ENCODE measurements around the gene TRDMT1.
"Not testable (repeated sequence)": the region's sequence is repeated elsewhere in the genome, so short reads cannot be mapped to it uniquely, and the experiment has no call there.

TRDMT1 gene

DNA sequence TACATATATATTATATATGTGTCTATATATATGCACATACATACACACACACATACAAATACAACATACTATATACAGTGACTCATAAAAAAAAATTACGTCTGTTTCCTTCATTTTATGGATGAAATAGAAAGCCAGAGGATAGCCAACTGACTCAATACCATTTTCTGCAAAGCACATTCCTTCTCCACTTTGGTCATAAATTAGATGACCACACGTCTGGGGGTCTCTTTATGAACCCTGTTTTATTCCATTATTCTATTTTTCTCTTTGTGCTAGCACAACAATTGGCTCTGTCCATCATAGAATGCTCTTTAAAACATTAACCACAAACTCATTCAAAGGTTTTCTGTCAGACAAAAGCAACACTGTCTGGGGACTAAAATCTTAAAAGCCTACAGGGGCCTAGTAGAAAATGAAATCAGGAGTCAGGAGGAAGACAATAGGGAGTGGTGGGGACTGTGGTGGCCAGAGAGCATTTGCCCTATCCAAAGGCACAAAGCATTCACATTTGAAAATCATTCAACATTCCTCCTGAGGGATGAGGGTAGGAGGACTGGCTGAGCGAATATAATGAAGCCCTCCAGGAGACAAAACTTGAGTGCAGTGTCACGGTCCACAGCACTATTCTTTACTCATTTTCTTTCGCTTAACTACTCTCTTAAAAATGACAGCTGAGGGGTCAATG lies 76.1 kb downstream of the TRDMT1 start:
- Histone ChIP-seq H3K36me3 (ENCODE audit: control insufficient read depth, insufficient read depth, low read length) (no peaks in the 10 kb centered on the region), H3K4me3 (ENCODE audit: insufficient read depth, low read depth, low read length, poor library complexity, severe bottlenecking) (no peak overlapping the region), H3K27ac (ENCODE audit: insufficient read depth, low read length, poor library complexity, severe bottlenecking) (no peak overlapping the region), H3K27me3 (replicated peaks; ENCODE audit: control insufficient read depth, insufficient read depth, low read length, poor library complexity, severe bottlenecking) (no peaks in the 10 kb centered on the region), H3K9me3 (ENCODE audit: control insufficient read depth, low read length) (no peaks in the 10 kb centered on the region), H3K4me1 (ENCODE audit: control insufficient read depth, insufficient read depth, low read length, poor library complexity, severe bottlenecking) (no peaks in the 10 kb centered on the region)
- no peak for DNase-seq

DNA sequence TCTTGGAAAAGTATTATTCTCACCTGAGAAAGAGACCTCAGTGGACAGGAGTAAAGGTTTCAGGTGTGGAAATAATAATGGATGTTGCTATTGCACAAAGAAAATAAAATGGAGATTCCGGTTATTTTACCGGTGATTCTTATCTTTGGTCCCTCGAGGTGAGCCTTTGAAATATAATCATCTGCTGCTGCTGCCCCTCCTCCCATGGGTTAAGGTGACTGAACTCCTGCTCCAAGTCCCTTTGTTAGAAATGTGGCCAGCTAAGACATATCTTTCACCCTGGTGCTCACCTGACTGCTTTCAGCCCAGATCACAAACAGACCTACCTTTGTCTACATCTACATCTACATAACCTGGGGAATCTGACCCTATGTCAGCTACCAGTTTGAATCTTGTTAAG lies 77.5 kb downstream of the TRDMT1 start:
- no peaks in the 10 kb centered on the region for H3K36me3 ChIP-seq (ENCODE audit: control insufficient read depth, insufficient read depth, low read length)
- no peak overlapping the region for H3K27ac ChIP-seq (ENCODE audit: insufficient read depth, low read length, poor library complexity, severe bottlenecking)
- H3K4me3 ChIP-seq (ENCODE audit: insufficient read depth, low read depth, low read length, poor library complexity, severe bottlenecking) = no peak overlapping the region
- no peaks in the 10 kb centered on the region for H3K9me3 ChIP-seq (ENCODE audit: control insufficient read depth, low read length)
- H3K4me1 ChIP-seq (ENCODE audit: control insufficient read depth, insufficient read depth, low read length, poor library complexity, severe bottlenecking) = no peaks in the 10 kb centered on the region
- no peak for DNase-seq
- no peaks in the 10 kb centered on the region for H3K27me3 ChIP-seq (replicated peaks; ENCODE audit: control insufficient read depth, insufficient read depth, low read length, poor library complexity, severe bottlenecking)

DNA sequence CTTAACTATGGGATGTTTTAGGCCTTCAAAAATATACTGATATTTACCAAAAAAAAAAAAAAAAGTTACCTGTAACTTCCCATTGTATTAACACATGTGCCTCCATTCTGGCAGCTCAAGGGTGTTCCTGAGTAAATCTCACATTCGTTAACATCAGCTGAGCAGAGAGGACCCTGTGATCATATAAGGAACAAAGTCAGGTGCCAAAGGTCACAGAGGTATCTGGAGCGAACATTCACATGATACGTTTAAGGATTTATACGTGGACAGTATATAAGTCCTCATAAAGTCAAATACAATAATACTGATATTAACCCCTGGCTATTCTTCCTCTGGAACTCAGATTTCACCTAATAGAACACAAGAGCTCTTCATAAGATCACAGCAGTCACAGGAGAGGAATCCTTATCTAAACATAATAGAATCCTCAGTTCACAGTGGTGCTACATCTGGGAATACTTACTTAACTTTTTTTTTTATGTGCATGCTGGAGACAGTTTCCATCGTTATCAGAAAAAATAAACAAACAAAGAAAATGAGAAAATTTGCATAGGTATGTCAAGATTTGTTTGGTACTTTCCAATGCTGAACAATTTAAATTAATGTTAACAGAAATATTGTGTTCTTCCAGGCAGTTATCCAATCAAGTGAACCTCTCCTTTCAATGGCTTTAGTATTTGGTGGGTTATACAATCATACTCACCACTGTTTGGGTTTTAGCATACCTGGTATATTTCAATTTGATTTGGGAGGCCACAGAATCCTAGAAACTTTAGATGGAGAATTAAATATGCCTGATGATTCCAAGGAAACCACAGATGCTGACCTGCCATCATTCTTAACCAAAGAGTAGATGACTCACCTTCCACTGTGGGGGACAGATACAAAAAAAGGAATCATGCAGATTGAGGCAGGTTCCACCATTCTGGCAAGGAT lies 78.5 kb downstream of the TRDMT1 start:
- Histone ChIP-seq H3K27ac (ENCODE audit: insufficient read depth, low read length, poor library complexity, severe bottlenecking) (no peak overlapping the region), H3K36me3 (ENCODE audit: control insufficient read depth, insufficient read depth, low read length) (no peaks in the 10 kb centered on the region)
- no peak for DNase-seq

DNA sequence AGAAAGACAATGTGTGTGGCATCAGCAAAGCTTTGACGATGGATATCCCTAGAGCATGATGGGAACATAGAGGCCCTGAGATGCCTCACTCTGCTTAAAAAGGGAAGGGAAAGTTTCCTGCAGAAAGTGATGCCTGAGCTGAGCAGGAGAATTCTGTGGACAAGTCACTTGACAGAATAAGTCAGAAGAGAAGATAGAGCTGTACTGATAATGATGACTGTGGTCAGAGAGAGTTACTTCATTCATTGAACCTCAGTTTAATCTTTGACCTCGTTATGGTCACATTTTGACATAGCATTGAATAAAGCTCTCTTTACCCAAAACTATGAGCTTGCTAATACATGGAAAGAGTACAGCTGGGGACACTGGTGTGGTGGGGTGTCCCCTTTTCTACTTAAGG lies 79.4 kb downstream of the TRDMT1 start:
- Histone ChIP-seq H3K9me3 (ENCODE audit: control insufficient read depth, low read length) (no peaks in the 10 kb centered on the region), H3K27ac (ENCODE audit: insufficient read depth, low read length, poor library complexity, severe bottlenecking) (no peak overlapping the region), H3K4me1 (ENCODE audit: control insufficient read depth, insufficient read depth, low read length, poor library complexity, severe bottlenecking) (no peaks in the 10 kb centered on the region), H3K4me3 (ENCODE audit: insufficient read depth, low read depth, low read length, poor library complexity, severe bottlenecking) (no peak overlapping the region), H3K36me3 (ENCODE audit: control insufficient read depth, insufficient read depth, low read length) (no peaks in the 10 kb centered on the region), H3K27me3 (replicated peaks; ENCODE audit: control insufficient read depth, insufficient read depth, low read length, poor library complexity, severe bottlenecking) (no peaks in the 10 kb centered on the region)
- no peak for DNase-seq

More for the DNA sequence above, 78.5 kb downstream of the TRDMT1 start:
- H3K27me3 ChIP-seq (replicated peaks; ENCODE audit: control insufficient read depth, insufficient read depth, low read length, poor library complexity, severe bottlenecking) = no peaks in the 10 kb centered on the region
- no peaks in the 10 kb centered on the region for H3K9me3 ChIP-seq (ENCODE audit: control insufficient read depth, low read length)
- H3K4me1 ChIP-seq (ENCODE audit: control insufficient read depth, insufficient read depth, low read length, poor library complexity, severe bottlenecking) = no peaks in the 10 kb centered on the region
- H3K4me3 ChIP-seq (ENCODE audit: insufficient read depth, low read depth, low read length, poor library complexity, severe bottlenecking) = no peak overlapping the region

DNA sequence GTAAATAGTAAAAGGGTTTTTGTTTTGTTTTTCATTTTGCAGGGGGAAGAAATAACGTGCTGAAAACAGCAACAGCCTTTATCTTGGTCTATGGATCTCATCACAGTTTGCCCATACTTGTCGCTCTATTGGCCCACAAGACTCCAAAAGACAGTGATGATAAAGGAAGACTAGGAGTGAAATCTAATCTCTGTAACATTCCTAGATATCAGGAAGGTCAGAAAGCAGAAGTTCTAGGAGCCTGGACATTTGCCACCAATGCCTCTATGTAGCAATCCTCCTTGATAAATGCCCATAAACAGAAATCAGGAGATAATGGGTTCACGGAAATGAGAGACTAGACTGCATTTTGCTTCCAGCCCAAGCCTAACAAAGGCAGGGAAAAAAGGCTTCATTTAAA lies 80.8 kb downstream of the TRDMT1 start:
- no peaks in the 10 kb centered on the region for H3K4me1 ChIP-seq (ENCODE audit: control insufficient read depth, insufficient read depth, low read length, poor library complexity, severe bottlenecking)

DNA sequence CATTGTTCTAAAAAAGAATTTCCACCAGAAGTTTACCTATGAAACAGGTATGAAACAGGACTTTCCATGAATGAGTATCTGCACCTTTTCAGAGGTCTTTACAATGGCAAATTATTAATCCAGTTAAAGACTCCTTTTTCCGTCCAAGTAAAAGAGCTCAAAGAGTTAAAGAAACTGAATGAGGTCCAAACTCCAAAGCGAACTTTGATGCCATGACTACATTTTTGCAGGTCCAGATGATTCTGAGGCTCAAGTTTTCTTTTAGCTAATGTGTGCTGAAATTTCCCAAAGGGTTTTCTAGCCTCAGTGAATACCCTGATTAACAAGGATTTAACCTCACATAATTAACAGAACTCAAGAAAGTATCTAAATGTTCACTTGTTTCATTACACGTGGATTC lies 81.6 kb downstream of the TRDMT1 start:
- no peak for DNase-seq
- H3K4me1 ChIP-seq (ENCODE audit: control insufficient read depth, insufficient read depth, low read length, poor library complexity, severe bottlenecking) = no peaks in the 10 kb centered on the region
- no peak overlapping the region for H3K4me3 ChIP-seq (ENCODE audit: insufficient read depth, low read depth, low read length, poor library complexity, severe bottlenecking)
- H3K9me3 ChIP-seq (ENCODE audit: control insufficient read depth, low read length) = no peaks in the 10 kb centered on the region
- no peak overlapping the region for H3K27ac ChIP-seq (ENCODE audit: insufficient read depth, low read length, poor library complexity, severe bottlenecking)
- H3K36me3 ChIP-seq (ENCODE audit: control insufficient read depth, insufficient read depth, low read length) = no peaks in the 10 kb centered on the region
- H3K27me3 ChIP-seq (replicated peaks; ENCODE audit: control insufficient read depth, insufficient read depth, low read length, poor library complexity, severe bottlenecking) = no peaks in the 10 kb centered on the region

More for the DNA sequence above, 80.8 kb downstream of the TRDMT1 start:
- Histone ChIP-seq H3K27me3 (replicated peaks; ENCODE audit: control insufficient read depth, insufficient read depth, low read length, poor library complexity, severe bottlenecking) (no peaks in the 10 kb centered on the region), H3K9me3 (ENCODE audit: control insufficient read depth, low read length) (no peaks in the 10 kb centered on the region), H3K36me3 (ENCODE audit: control insufficient read depth, insufficient read depth, low read length) (no peaks in the 10 kb centered on the region), H3K27ac (ENCODE audit: insufficient read depth, low read length, poor library complexity, severe bottlenecking) (no peak overlapping the region), H3K4me3 (ENCODE audit: insufficient read depth, low read depth, low read length, poor library complexity, severe bottlenecking) (no peak overlapping the region)
- no peak for DNase-seq

DNA sequence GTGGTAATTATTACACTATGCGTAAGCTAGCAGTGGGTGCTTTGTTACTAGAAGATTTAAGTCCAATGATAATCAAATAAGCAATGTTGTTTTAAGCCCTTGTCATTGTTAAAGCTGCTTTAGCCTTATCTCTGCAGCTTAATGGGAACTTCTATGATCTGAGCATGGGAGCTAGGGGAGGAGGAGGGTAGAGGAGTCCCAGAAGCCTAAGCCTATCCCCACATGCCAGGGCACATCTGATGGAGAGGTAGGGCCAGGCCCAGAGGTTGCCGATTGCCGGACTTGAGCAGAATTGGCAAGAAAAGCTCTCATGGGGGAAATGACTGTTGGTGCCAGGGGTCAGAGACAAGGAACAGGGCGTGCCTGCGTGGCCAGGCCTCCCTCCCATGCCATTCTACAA lies 85.3 kb downstream of the TRDMT1 start:
- no peak for DNase-seq
- no peak overlapping the region for H3K27ac ChIP-seq (ENCODE audit: insufficient read depth, low read length, poor library complexity, severe bottlenecking)
- H3K4me3 ChIP-seq (ENCODE audit: insufficient read depth, low read depth, low read length, poor library complexity, severe bottlenecking) = no peak overlapping the region

DNA sequence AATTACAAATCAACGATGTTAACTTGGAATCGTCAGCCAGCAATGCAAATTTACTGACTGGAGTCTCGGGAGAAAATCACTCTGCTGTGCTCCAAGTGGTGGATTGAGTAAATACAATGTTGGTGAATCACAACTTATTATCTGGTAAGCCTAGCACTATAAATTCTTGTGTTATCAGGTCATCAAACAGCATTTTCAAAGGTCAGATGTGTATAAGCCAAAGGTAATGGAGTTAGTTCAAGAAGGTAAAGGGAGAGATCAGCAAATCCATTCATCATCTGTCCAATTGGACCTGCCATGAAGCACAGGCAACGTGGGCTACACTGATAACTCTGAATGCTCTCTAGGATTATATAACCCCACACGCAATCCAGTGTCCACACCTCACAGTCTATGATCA lies 85.8 kb downstream of the TRDMT1 start:
- Histone ChIP-seq H3K4me3 (ENCODE audit: insufficient read depth, low read depth, low read length, poor library complexity, severe bottlenecking) (no peak overlapping the region), H3K9me3 (ENCODE audit: control insufficient read depth, low read length) (no peaks in the 10 kb centered on the region), H3K4me1 (ENCODE audit: control insufficient read depth, insufficient read depth, low read length, poor library complexity, severe bottlenecking) (no peaks in the 10 kb centered on the region), H3K27me3 (replicated peaks; ENCODE audit: control insufficient read depth, insufficient read depth, low read length, poor library complexity, severe bottlenecking) (no peaks in the 10 kb centered on the region), H3K27ac (ENCODE audit: insufficient read depth, low read length, poor library complexity, severe bottlenecking) (no peak overlapping the region), H3K36me3 (ENCODE audit: control insufficient read depth, insufficient read depth, low read length) (no peaks in the 10 kb centered on the region)
- DNase-seq = no peak

More for the DNA sequence above, 85.3 kb downstream of the TRDMT1 start:
- Histone ChIP-seq H3K9me3 (ENCODE audit: control insufficient read depth, low read length) (no peaks in the 10 kb centered on the region), H3K4me1 (ENCODE audit: control insufficient read depth, insufficient read depth, low read length, poor library complexity, severe bottlenecking) (no peaks in the 10 kb centered on the region), H3K36me3 (ENCODE audit: control insufficient read depth, insufficient read depth, low read length) (no peaks in the 10 kb centered on the region), H3K27me3 (replicated peaks; ENCODE audit: control insufficient read depth, insufficient read depth, low read length, poor library complexity, severe bottlenecking) (no peaks in the 10 kb centered on the region)

DNA sequence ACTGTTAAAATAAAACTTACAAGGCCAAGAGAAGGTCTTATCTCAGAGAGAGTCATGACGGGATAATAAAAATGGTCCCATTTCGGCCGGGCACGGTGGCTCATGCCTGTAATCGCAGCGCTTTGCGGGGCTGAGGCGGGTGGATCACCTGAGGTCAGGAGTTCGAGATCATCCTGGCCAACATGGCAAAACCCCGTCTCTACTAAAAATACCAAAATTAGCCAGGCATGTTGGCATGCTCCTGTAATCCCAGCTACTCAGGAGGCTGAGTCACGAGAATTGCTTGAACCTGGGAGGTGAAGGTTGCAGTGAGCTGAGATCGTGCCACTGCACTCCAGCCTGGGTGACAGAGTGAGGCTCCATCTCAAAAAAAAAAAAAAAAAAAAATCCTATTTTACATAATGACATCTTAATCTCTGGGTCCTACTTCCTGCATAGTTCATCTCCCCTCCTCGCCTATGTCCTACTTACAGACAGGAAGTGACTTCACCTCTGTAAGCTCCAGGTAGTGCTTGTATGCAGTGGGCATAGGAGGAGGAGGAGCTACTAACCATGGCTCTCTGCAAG lies 86.5 kb downstream of the TRDMT1 start:
- H3K36me3 ChIP-seq (ENCODE audit: control insufficient read depth, insufficient read depth, low read length); DNase-seq; H3K4me1 ChIP-seq (ENCODE audit: control insufficient read depth, insufficient read depth, low read length, poor library complexity, severe bottlenecking); H3K4me3 ChIP-seq (ENCODE audit: insufficient read depth, low read depth, low read length, poor library complexity, severe bottlenecking); H3K27me3 ChIP-seq (replicated peaks; ENCODE audit: control insufficient read depth, insufficient read depth, low read length, poor library complexity, severe bottlenecking); H3K27ac ChIP-seq (ENCODE audit: insufficient read depth, low read length, poor library complexity, severe bottlenecking); H3K9me3 ChIP-seq (ENCODE audit: control insufficient read depth, low read length): not testable (repeated sequence)
